Esophagus muscularis mucosa (tissue), 4 donors: Measurements from ENCODE around the gene GRK3. TPM values are rescaled to one million over a fixed set of nuclear protein-coding genes. Genes with fewer than 3 reads are reported as not detected.

Source experiments
- DNase-seq: peaks from one replicate; pipeline ENCODE4 v3.0.0-alpha.2; 2017; ENCODE audit errors: extremely low spot score
- H3K27ac ChIP-seq, 4 donors: fragments of 200-600 bp; sonication (generic); replicated peaks in 1 of 4; 1 replicate in 3 of 4; 2 replicates in 1 of 4; pipeline ENCODE4 v1.5.1; 2016 to 2019; ENCODE audit warnings: mild to moderate bottlenecking in 1 of 4
- H3K27me3 ChIP-seq, 4 donors: fragments of 200-600 bp; sonication (generic); one replicate each; pipeline versions ENCODE4 v1.5.1 to v1.6.0; 2016 to 2019
- H3K36me3 ChIP-seq, 4 donors: fragments of 200-600 bp; sonication (generic); one replicate each; pipeline ENCODE4 v1.5.1; 2016 to 2019
- H3K4me1 ChIP-seq, 4 donors: fragments of 200-600 bp; sonication (generic); one replicate each; pipeline ENCODE4 v1.5.1; 2016 to 2019
- H3K4me3 ChIP-seq, 4 donors: fragments of 200-600 bp; sonication (generic); 1 replicate in 2 of 4; 2 replicates in 2 of 4; pipeline ENCODE4 v1.5.1; 2016 to 2019; ENCODE audit warnings: mild to moderate bottlenecking in 4 of 4, moderate library complexity in 1 of 4
- H3K9me3 ChIP-seq, 4 donors: fragments of 200-600 bp; sonication (generic); 1 replicate in 3 of 4; 2 replicates in 1 of 4; pipeline ENCODE4 v1.5.1; 2016 to 2019
- CTCF ChIP-seq, 3 experiments: fragments of 200-600 bp in 2 of 3; fragments of 450-650 bp in 1 of 3; sonication (generic) in 2 of 3; IDR thresholded peaks; one replicate each; pipeline ENCODE4 v1.5.1; 2017 to 2019; ENCODE audit warnings: antibody characterized with exemption in 3 of 3, mild to moderate bottlenecking in 2 of 3, moderate library complexity in 1 of 3
- EP300 ChIP-seq: sonication (generic); formaldehyde crosslinking; IDR thresholded peaks from one replicate; pipeline ENCODE4 v1.6.1; 2017; ENCODE audit warnings: antibody characterized with exemption
- POLR2A ChIP-seq: fragments of 450-650 bp; IDR thresholded peaks from one replicate; pipeline ENCODE4 v1.6.1; 2017; ENCODE audit warnings: antibody characterized with exemption, moderate library complexity, mild to moderate bottlenecking, low read depth
- POLR2AphosphoS5 ChIP-seq, 2 donors: sonication (generic); formaldehyde crosslinking; IDR thresholded peaks; one replicate each; pipeline ENCODE4 v1.6.1; 2017; ENCODE audit warnings: antibody characterized with exemption in 2 of 2
- WGBS: methylation state at CpG from one replicate; pipeline ENCODE4 v1.1.5; 2018; 5-methylcytosine and 5-hydroxymethylcytosine counted together
- intact Hi-C: fragments of 100-400 bp; cut with DNase I; formaldehyde crosslinking; loops from one replicate; pipeline ENCODE4 v1.15.1; 2023
- total RNA-seq, 4 donors: library from RNA; depleted of rRNA; stranded (reverse); fragments of >200 nt; gene quantifications; one replicate each; pipeline versions ENCODE4 v1.1.0 to v1.2.1, GENCODE V29; 2016

The GRK3 gene
- total RNA-seq, 4 donors from 2014 or later: 2.5 to 5.8 (median 4.6) TPM

GRCh38 chr22:25758316-25758715, 193.8 kb downstream of the GRK3 start:
- Histone ChIP-seq H3K36me3 (peaks cover 0 to 3% (median 0%) of the 10 kb centered on the region in 4 donors), H3K9me3 (no peaks in the 10 kb centered on the region), H3K4me3 (no peak overlapping the region), H3K27ac (no peak overlapping the region), H3K4me1 (peaks cover 0 to 15% (median 4%) of the 10 kb centered on the region in 4 donors), H3K27me3 (no peaks in the 10 kb centered on the region)
- 88% methylated on average over 8 of the region's 8 CpGs for WGBS
- TF ChIP-seq POLR2A: no peak
- TF ChIP-seq POLR2AphosphoS5 (IDR thresholded peaks at IDR 0.05): no peak
- no peak for TF ChIP-seq CTCF (IDR thresholded peaks at IDR 0.05)
- no peak for TF ChIP-seq EP300
- intact Hi-C loops: no loop called here
- DNase-seq: no peak

DNA sequence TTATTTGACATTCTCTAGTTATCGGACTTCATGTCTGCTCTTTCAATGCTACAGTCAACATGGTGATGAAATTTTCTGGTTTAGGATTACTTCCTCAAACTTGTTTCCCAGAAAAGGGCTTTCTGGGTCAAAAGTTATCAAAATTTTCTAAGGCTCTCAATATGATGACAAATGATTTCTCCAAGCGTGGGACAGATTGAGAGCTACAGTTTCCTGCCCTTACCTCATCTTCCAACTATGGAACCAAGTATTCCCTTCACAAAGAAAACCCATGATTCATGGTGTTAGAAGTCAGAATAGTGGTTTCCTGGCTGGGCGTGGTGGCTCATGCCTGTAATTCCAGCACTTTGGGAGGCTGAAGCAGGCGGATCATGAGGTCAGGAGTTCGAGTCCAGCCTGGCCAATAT, 195.4 kb downstream of the GRK3 start:
- intact Hi-C loops: no loop called here
- 52% methylated on average over 5 of the region's 5 CpGs for WGBS
- Histone ChIP-seq H3K27ac (no peak overlapping the region), H3K4me1 (peaks cover 0 to 11% (median 2%) of the 10 kb centered on the region in 4 donors), H3K27me3 (peaks cover 0 to 11% (median 0%) of the 10 kb centered on the region in 4 donors), H3K9me3 (no peaks in the 10 kb centered on the region), H3K36me3 (peaks cover 0 to 6% (median 0%) of the 10 kb centered on the region in 4 donors), H3K4me3 (no peak overlapping the region)
- DNase-seq: no peak
- TF ChIP-seq EP300 (no peak), POLR2AphosphoS5 (IDR thresholded peaks at IDR 0.05) (no peak), POLR2A (no peak), CTCF (IDR thresholded peaks at IDR 0.05) (no peak)

DNA sequence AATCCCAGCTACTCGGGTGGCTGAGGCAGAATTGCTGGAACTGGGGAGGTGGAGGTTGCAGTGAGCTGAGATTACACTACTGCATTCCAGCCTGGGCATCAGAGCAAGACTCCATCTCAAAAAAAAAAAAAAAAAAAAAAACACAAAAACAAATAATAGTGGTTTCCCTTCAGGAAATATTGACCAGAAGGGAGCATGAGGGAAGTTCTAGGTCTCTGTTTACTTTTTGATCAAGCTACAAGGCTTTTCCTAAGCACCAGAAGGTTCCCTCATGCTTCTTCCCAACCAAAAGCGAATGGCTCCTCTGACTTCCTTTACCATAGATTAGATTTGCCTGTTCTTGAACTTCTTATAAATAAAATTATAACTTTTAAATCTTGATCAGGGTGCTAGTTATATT, 195.8 kb downstream of the GRK3 start:
- Histone ChIP-seq H3K36me3 (peaks cover 0 to 6% (median 0%) of the 10 kb centered on the region in 4 donors), H3K27ac (no peak overlapping the region), H3K4me3 (no peak overlapping the region), H3K4me1 (peaks cover 0 to 9% (median under 1%) of the 10 kb centered on the region in 4 donors), H3K27me3 (peaks cover 0 to 16% (median 0%) of the 10 kb centered on the region in 4 donors), H3K9me3 (no peaks in the 10 kb centered on the region)
- intact Hi-C loops: no loop called here
- DNase-seq: no peak
- WGBS: 67% methylated on average over 2 of the region's 2 CpGs
- no peak for TF ChIP-seq POLR2AphosphoS5 (IDR thresholded peaks at IDR 0.05)
- no peak for TF ChIP-seq EP300
- no peak for TF ChIP-seq CTCF (IDR thresholded peaks at IDR 0.05)
- TF ChIP-seq POLR2A: no peak

DNA sequence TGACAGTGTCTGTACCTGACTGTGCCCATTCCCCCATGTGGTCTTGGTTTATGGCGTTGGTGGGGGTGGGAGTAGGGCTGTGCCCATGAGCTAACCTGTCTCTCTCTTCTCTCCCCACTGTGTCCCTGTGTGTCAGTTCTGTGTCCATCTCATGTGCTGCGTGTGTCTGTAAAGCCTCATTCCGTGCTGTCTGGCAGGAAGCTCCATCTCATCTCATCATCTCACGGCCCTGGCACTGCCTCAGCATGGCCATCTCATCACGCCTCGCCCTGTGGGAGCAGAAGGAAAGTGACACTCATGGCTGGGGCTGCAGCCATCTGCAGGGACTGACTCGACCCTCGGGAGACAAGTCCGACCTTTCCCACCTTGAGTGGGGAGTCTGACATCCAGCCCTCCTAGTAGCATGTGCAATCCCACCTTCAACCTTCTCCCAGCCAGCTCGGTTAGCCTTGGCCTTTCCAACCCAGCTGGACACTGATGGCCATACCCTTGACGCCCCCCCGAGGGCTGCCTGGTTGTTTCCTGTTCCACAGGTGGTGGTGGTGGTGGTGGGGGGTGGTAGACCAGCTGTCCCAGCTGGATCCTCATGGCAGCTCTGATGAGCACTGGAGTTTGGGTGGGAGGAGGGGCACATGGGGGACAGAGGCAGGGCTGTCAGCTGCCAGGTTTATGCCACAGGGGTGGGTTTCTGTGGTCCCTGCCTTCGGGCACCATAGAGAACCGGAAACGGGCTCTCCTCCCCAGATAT, 196.5 kb downstream of the GRK3 start:
- Histone ChIP-seq H3K27me3 (peaks cover 0 to 16% (median 0%) of the 10 kb centered on the region in 4 donors), H3K36me3 (peaks cover 0 to 6% (median 0%) of the 10 kb centered on the region in 4 donors), H3K27ac (no peak overlapping the region), H3K4me1 (peaks cover 0 to 7% (median 0%) of the 10 kb centered on the region in 4 donors), H3K9me3 (peaks cover 0 to 6% (median 1%) of the 10 kb centered on the region in 4 donors), H3K4me3 (no peak overlapping the region)
- DNase-seq: no peak
- no peak for TF ChIP-seq EP300
- intact Hi-C loops: no loop called here
- 86% methylated on average over 14 of the region's 15 CpGs for WGBS

DNA sequence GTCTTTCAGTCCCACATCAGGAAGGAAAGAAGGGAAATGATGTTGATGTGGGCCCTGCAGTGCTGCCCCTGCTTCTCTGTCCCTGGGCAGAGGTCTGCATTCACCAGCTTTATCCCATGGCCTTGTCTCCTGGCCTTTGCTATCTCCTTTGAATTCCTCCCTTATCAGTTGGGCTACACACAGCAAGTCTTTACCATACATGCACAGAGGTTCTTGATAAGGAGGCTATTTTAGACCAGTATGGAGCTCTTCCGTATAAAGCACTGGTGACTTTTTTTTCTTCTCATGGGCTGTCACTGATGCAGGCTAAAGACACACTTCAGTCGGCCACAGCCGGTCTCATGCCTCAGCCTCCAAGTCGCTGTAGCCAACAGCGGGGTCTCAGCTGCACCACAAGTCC, 197.7 kb downstream of the GRK3 start:
- Histone ChIP-seq H3K27me3 (peaks cover 0 to 16% (median 0%) of the 10 kb centered on the region in 4 donors), H3K4me1 (peaks cover 0 to 7% (median 0%) of the 10 kb centered on the region in 4 donors), H3K4me3 (no peak overlapping the region), H3K36me3 (peaks cover 0 to 6% (median 0%) of the 10 kb centered on the region in 4 donors), H3K9me3 (peaks cover 0 to 16% (median 10%) of the 10 kb centered on the region in 4 donors), H3K27ac (no peak overlapping the region)
- 91% methylated on average over 5 of the region's 5 CpGs for WGBS
- TF ChIP-seq POLR2AphosphoS5 (IDR thresholded peaks at IDR 0.05) (no peak), POLR2A (no peak)
- DNase-seq: no peak
- intact Hi-C loops: no loop called here
